ENCODE measurements around the gene MAT2A.
"Not testable (repeated sequence)": the region's sequence is repeated elsewhere in the genome, so short reads cannot be mapped to it uniquely, and the experiment has no call there.

Gene MAT2A

GRCh38 chr2:85524336-85524908 is 14.5 kb upstream of the MAT2A start:
- no peak for DNase-seq

- DNase-seq = no peak
These were observed 13.9 kb upstream of the MAT2A start for GRCh38 chr2:85525029-85525428.

- DNase-seq = no peak
These were observed 13.4 kb upstream of the MAT2A start for GRCh38 chr2:85525567-85525966.

- no peak for DNase-seq
These were observed 11.2 kb upstream of the MAT2A start for GRCh38 chr2:85527787-85528186.

- no peak for DNase-seq
These were observed 10.6 kb upstream of the MAT2A start for GRCh38 chr2:85528355-85528754.

GRCh38 chr2:85529809-85530208 is 9.2 kb upstream of the MAT2A start:
- no peak for DNase-seq

- no peak for DNase-seq
These were observed 7.4 kb upstream of the MAT2A start for GRCh38 chr2:85531589-85531988.

- no peak for DNase-seq
These were observed 4.9 kb upstream of the MAT2A start for GRCh38 chr2:85534099-85534498.

DNA sequence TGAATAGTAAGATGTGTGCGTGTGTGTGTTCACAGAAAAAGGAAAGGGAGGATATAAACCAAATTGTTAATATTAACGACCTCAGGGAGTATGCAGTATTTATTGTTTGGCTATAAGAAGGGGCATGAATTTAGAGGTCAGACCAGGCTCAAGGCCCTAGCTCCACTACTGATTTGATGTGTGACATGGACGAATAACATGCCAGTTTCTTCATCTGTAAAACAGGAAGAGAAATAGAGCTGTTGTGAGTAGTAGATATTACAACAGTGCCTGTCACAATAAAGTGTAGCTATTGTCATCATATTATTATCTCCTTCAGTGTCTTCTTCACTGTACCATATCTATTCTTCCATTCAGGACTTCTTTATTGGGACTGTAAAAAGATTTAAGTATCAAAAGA is 4.1 kb upstream of the MAT2A start:
- DNase-seq = no peak

DNA sequence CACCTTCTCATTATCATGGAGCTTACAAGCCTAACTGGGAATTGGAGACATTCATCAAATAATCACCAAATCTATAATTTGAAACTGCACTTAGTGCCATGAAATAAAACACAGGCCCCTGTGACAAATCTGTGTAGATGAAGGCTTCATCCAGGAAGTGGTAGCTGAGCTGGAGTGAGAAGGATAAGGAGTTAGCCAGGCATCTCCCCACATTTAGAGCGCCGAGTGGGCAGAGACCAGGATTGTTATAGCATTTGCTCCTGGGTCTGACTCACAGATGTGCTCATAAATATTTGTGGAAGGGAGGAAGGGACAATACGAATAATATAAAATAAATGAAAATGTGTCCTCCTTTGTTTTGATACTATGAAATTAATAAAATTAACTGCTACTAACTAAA is 2.5 kb upstream of the MAT2A start:
- no peak for DNase-seq

DNA sequence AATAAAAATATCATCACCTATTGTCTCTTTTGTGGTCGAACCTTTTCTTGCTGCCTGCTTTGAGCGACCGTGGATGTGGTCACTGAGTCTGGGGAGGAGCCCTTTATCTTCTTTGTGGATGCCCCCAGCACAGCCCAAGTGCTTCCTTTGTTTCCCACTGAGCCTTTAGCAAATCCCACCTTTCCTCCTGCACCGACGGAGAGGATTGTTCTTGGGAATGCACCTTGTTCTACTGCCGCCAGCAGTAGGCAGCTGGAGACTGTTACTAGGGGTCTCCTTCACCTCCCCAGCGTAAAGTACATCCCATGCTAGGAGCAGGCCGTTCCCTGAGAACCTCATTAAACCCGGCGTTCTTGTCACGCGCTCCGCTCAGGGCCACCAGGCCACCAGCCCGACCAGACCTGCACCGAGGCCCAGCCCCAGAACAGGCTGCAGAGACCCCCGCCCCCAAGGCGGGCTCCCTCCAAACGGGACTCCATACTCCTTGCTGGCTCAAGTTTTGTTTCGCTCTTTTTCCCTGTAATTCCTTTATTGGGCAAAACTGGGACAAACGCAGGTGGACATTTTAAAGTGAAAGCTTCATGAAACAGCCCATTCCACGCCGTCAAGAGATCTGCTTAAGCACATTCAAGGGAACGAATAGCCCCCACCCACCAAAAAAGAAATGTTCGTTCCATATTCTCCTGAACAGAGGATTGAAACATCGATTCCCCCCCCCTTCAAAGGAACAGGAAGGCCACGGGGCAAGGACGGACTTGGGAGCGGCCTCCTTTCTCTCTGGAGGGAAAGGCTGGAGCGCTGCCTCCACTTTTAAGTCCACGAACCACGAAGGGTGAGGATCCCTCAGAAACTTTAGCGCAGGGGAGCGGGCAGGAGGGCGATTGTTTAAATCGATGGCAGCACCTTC is 1.1 kb upstream of the MAT2A start:
- no peak for DNase-seq

- DNase-seq = peak; percentile 50
These were observed 579 bp downstream of the MAT2A start for GRCh38 chr2:85539361-85540132.

DNA sequence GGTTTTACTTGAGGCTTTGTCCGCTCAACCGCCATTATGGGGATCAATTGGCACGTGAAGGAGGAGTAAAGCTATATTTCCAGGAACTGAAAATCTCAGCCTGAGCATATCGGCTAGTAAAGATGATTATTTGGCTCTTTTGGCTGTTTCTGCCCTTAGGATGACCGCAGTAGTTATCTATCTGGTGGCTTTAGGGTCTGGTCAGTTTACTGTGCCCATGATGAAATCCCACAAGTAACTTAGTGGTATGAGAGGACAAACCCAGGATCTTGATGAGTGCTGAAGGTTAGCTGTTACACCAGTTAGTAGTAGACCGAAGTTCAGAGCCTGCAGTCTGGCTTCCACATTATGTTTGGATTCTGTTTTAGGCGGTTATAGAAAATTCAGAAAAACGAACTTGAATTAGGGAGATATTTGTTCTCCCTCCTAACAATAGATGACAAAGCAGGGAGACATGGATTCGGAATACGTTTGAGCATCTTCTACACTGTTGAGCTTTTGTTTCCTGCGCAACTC is 1.2 kb downstream of the MAT2A start:
- no peak for DNase-seq

DNA sequence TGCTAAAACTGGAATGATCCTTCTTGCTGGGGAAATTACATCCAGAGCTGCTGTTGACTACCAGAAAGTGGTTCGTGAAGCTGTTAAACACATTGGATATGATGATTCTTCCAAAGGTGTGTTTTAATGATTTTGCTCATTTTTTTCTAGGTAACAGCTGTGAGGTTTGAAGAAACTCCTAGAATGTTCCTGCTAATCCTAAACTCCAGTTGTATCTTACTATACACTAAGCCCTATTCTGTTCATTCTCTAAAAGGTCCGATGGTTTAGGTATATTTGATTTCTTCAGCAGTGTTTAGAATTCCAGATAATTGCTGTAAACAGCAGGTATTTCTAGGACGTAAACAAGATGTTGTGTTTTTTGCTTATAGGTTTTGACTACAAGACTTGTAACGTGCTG is 2.3 kb downstream of the MAT2A start:
- DNase-seq = no peak

GRCh38 chr2:85541753-85542457 is 2.9 kb downstream of the MAT2A start:
- no peak for DNase-seq

DNA sequence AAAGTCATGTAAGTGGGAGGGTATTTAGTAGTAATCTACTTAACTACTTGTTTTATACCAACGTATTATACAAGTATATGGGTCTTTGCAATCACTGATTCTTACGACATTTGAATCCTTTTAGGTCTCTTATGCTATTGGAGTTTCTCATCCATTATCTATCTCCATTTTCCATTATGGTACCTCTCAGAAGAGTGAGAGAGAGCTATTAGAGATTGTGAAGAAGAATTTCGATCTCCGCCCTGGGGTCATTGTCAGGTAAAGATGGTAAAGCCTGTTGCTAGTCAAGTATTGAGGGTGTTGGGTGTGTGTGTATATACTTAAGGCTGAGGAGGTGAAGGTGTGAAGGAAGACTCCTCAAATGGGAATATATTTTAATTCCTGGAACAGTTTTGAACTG is 3.8 kb downstream of the MAT2A start:
- no peak for DNase-seq

- not testable (repeated sequence) for DNase-seq
These were observed 5.3 kb downstream of the MAT2A start for GRCh38 chr2:85544254-85544691.

DNA sequence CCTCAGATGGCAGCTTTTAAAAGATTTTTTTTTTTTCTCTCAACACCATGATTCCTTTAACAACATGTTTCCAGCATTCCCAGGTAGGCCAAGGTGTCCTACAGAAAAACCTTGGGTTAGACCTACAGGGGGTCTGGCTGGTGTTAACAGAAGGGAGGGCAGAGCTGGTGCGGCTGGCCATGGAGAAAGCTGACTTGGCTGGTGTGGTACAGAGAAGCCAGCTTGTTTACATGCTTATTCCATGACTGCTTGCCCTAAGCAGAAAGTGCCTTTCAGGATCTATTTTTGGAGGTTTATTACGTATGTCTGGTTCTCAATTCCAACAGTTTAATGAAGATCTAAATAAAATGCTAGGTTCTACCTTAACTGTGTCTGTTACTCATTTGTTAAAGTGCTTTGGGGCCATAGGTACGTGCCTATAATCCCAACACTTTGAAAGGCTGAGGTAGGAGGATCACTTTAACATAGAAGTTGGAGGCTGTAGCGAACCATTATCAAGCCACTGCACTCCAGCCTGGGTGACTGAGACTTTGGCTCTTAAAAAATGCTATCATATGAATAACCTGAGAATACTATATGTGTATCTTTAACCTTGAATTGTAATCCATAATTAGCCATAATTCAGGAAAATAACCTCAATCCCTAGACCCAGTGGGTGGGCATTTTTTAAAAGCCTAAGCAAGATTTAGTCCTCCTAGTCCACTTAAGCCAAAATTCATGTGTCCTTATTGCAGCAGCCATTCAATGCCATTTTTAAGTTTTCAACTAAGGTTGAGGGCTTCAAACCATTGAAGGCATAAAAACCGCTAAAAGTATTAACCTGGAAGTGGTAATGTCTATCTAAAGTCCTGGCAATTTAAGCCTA is 6.2 kb downstream of the MAT2A start:
- DNase-seq = not testable (repeated sequence)

GRCh38 chr2:85545780-85546240 is 6.8 kb downstream of the MAT2A start:
- no peak for DNase-seq

- DNase-seq = no peak
These were observed 8.3 kb downstream of the MAT2A start for GRCh38 chr2:85547089-85547858.
